ENCODE results near the gene ANKRD11.

DNA sequence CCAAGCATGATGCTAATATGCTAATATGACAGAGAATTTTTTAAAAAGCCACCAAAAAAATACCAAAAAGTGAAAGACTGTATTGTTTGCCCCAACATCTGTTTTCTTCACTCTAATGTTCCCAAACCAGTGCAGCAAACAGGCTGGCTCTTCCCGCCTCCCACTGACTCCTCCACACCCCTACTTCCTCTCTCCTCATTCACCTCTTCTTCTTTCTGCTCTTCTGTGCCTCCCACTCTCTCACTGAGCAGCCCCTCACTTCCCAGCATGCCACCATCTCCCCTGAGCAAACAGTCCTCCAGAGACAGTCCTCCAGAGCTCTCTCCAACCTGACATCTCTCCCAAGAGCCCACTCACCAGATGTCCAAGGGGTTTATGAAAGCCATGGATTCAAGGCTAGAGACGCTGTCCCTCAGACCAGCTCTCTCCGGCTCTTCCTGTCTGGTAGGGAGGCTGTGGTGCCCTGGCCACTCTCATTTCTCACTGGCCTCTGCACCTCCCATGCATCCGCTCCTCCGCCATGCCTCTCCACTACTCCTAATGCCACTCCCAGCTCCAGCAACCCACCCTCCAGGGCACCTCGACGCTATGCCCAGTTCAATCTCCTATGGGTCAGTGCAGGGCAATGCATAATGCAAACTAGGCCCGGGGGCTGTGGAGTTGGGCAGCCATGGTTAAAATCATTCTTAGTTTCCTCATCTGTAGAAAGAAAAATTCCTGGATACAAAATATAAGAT lies 52.9 kb downstream of the ANKRD11 start:
- no peak for TF ChIP-seq POLR2A (IDR thresholded peaks at IDR 0.05; ENCODE audit: low read length)
- no peak for TF ChIP-seq GATA1 (IDR thresholded peaks at IDR 0.05; ENCODE audit: low read depth, low read length)
